ENCODE measurements around the gene XPO6.

Gene XPO6

DNA sequence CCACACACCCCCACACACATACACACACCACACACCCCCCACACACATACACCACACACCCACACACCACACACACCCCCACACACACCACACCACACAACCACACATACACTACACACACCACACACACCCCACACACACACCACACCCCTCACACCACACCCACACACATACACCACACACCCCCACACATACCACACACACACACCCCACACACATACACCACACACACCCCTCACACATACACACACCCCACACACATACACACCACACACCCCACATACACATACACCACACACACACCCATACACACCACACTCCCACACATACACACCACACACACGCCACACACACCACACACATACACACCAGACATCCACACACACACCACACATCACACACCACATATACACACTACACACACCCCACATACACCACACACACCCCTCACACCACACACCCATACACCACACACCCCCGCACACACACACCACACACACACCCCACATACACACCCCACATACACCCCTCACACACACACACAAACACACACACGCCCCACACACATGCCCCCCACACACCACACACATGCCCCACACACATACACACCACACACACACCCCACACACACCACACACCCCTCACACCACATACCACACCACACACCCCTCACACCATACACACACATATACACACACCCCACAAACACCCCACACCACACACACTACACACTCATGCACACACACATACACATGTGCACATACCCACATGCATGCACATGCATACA is 122.4 kb downstream of the XPO6 start:
- no peak for DNase-seq (ENCODE audit: low spot score)

DNA sequence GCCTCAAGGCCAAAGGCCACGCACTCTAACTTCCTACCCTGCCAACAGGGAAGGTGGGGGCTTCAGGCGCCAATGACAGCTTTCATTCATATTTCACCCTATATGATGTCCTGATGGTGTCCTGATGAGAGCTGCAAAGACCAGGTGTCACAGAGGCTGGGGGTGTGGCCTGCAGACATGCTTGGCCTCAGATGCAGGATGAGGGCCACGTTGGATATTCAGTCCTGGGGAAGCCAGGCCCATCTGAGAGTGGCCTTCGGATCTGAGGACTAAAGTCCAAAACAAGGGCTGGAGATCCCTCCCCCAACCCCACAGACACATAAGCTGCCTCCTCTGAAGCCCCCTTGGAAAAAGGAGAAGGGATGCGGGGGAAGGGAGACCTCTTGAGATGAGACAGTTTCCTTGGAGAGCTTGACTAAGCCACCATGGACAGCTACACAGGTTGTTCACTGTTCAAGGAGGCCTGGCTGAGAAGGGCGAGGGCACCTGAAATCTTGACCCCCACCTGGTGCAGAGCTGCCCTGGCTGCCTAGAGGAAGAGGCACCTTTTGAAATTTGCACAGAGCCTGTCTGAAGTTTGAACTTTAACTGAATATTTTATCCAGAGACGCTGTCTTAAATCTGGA is 124.0 kb downstream of the XPO6 start:
- DNase-seq (ENCODE audit: low spot score): no peak

DNA sequence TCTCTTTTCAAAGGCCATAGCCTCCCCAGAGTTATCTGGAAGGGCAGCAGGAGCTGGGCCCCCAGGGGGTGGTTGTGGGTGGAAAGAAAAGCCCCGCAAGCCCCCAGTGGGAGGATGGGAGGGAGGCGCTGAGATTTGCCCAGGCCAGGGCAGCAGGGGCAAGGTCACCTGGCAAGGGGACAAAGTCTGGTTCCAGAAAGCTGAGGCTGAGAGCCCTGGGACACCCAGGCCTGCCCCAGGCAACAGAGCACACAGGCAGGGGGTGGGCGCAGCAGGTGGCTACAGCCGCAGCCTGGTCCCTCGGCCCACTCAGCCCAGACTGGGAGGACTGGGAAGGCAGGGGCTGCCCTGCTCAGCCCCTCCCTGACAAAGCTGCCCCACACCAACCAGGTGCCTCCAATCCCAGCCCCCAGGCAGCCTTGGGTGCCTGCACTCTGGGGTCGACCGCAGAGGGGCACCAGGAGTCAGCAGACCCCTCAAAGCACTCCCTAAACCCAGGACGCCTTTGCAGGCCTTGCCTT is 124.6 kb downstream of the XPO6 start:
- no peak for DNase-seq (ENCODE audit: low spot score)

GRCh38 chr16:28086186-28087139 is 125.3 kb downstream of the XPO6 start:
- no peak for DNase-seq (ENCODE audit: low spot score)

DNA sequence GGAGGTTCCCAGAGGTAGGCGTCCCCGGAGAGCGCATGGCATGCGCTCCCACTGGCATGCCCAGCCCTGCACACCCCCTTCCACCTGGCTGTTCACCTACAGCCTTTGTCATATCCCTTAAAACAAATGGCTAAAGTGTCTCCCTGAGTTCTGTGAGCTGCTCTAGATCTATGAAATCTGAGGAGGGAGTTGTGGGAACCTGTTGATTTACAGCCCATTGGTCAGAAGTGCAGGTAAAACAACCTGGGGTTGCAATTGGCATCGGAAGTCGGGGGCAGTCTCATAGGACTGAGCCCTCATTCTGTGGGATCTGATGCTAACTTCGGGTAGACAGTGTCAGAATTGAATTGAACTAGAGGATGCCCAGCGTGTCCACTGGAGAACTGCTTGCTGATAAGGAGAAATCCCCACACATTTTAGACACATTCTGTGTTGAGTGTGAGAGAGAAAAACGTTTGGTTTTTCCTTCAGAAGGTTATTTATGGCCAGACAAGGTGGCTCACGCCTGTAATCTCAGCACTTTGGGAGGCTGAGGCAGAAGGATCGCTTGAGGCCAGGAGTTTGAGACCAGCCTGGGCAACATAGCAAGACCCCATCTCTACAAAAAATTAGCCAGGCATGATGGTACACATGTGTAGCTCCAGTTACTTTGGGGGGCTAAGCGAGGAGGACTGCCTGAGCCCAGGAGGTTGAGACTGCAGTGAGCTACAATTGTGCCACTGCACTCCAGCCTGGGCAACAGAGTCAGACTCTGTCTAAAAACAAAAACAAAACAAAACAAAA is 126.2 kb downstream of the XPO6 start:
- DNase-seq (ENCODE audit: low spot score): no peak

GRCh38 chr16:28084209-28084608 is 127.6 kb downstream of the XPO6 start:
- no peak for DNase-seq (ENCODE audit: low spot score)

- DNase-seq (ENCODE audit: low spot score): no peak
These were observed 129.1 kb downstream of the XPO6 start for GRCh38 chr16:28082624-28083023.

DNA sequence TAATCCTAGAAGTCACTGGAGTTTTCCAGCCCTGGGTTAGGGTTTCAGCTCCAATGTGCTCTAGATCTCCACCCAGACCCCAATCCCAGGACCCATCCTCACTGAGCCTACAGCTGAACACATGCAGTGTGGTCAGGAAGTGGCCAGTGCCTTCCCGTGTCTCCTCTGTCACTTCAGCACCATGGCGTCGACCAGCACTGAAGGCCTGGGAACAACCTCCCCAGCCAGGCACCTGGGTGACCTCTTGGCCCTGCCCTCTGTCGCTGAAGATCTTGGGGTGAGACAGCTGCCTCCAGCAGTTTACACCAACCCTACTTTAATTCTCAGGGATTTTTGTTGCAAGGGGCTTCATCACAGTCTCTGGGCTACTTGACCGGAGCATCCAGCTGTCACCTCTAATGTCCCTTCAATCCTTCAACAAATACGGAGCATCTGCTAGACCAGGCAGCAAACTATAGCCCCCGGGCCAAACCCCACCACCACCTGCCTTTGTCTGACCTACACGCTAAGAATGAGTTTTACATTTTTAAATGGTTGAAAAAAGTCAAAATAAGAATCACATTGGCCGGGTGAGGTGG is 130.3 kb downstream of the XPO6 start:
- no peak for DNase-seq (ENCODE audit: low spot score)

DNA sequence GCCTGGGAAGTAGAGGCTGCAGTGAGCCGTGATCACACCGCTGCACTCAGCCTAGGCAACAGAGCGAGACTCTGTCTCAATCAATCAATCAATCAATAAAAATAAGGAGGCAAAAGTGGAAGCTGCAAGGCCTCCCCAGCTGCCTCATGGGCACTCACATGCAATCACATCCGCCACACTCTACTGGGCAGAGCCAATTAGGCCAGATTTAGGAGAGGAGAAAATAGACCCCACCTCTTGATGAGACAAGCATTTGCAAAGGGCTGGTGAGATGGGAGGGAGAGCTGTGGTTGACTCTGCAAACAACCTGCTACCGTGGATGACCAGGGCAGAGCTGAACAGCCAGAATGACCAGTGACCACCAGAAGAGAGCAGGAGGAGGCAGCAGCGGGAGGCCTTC is 133.5 kb downstream of the XPO6 start:
- DNase-seq (ENCODE audit: low spot score): no peak

GRCh38 chr16:28073836-28074235 is 137.9 kb downstream of the XPO6 start:
- DNase-seq (ENCODE audit: low spot score): no peak

DNA sequence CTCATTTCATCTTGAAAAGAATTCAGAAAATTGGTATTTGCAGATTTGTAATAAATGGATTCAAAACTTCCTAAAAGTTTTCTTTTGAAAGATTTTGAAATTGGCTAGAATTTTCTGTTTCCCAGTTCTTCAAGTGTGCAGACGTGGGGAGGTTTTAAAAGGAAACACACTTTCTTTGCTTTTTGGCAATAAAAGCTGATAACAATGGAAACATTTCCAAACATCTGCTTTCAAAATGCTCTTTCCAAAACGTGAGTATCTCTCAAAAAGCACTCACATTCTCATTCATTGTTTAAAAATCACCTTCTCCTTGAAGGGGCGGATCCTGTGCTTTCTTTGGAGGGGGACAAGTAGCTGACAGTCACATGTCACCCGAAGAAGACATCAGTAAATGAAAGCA is 139.7 kb downstream of the XPO6 start:
- DNase-seq (ENCODE audit: low spot score): no peak

DNA sequence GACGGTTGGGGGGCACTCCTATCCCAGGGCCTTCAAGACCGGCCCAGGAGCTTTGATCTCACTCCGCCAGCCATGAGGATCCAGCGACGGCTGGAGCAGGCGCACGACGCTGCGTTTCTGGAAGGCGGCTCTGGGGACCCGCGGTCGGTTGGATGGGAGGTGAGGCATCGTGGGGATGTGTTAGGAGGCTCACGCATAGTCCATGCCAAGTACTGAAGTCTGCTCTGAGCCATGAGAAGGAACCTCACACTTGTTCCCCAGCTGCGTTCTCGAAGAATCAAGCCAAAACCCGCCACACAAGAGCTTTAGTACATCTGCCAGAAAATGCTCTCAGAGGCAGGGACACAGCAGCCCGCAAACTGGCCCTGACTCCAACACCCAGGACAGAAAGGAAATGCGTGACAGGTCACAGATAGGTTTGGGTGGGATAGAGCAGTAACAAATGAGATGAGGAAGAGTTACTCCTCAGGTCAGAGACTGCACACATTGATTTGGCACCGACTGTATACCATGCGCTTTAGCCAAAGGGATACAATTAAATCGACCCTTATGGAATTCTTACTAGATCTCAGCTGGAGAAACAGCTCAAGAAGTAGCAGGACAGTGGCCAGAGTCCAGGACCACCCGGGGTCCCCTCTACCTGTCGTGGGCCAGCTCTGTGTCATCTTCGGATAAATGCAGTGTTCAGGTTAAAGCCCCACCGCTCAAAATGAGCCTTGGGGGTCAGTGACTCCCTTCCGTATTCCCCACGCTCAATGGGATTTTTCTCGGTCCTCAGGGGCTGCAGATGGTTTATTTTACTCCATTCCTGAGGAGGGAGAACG is 141.6 kb downstream of the XPO6 start:
- DNase-seq (ENCODE audit: low spot score): no peak

- DNase-seq (ENCODE audit: low spot score): no peak
These were observed 142.8 kb downstream of the XPO6 start for GRCh38 chr16:28068976-28069375.

- no peak for DNase-seq (ENCODE audit: low spot score)
These were observed 144.0 kb downstream of the XPO6 start for GRCh38 chr16:28067604-28068379.

DNA sequence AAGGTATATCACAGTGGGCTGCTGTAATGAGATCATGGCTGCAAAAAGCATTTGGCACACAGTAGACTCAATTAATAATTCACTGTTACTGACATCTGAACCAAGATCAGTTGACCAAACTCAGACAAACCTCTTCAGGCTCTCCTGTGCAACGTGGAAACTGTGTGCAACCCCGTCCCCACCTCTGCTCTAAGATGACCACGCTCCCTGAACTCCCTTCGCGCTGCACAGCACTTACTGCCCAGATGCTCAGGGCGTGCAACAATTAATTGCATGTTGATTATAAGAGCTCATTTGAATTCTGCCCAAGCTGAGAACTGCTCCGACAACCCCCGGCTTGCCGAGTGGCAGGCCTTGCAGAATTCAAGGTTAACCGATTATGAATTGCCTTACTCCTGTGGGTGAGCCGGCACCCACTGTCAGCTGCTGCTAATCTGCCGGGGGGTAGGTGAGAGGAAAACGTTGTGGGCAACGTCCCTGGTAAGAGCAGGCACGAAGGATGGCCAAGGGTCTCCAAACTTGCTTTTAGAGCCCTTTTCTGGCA is 147.0 kb downstream of the XPO6 start:
- DNase-seq (ENCODE audit: low spot score): no peak

GRCh38 chr16:28064150-28064549 is 147.6 kb downstream of the XPO6 start:
- DNase-seq (ENCODE audit: low spot score): no peak

- no peak for DNase-seq (ENCODE audit: low spot score)
These were observed 148.1 kb downstream of the XPO6 start, which contains the start of gene GSG1L for GRCh38 chr16:28063591-28064061. Gene GSG1L, minus strand, starts transcription at chr16:28063714. Its CDS starts 290 bp downstream, at chr16:28063424.

DNA sequence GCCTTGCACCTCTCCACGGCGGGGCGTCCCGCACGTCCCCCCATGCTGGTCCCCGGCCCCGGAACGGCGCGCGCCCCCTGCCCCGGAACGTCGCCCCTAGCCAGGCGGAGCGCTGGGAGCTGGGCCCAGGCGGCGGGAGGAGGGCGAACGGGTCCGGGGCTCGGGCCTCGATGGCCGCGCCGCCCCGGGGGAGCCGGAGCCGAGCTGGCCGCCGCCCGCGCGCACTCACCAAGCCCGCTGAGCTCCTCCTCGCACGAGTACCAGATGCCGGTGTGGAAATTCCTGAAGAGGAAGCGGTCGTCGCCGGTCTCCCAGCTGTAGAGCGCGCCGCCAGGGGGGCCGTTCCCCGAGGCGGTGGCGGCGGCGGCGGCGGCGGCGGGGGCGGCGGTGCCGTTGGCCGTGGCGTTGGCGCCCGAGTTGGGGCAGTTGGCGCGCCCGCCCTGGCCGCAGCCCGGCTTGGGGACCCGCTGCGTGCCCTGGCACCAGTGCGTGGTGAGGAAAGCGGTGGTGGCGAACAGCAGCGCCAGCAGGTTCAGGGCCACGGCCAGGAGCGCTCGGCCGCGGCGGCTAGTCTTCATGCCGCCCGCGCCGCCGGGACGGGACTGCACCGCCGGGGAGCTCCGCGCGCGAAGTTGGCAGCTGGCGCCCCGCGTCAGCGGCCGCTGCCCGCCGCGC is 148.8 kb downstream of the XPO6 start:
- DNase-seq (ENCODE audit: low spot score): no peak

Measured in CD4-positive, alpha-beta T cell treated with Interleukin-15 for 4 hours (primary cell).